ENCODE measurements around the gene TNNC1. TPM values are rescaled to one million over a fixed set of nuclear protein-coding genes. Genes with fewer than 3 reads are reported as not detected.

TNNC1 gene
- total RNA-seq, 1 donor from 2014 or later = 0.58 TPM

DNA sequence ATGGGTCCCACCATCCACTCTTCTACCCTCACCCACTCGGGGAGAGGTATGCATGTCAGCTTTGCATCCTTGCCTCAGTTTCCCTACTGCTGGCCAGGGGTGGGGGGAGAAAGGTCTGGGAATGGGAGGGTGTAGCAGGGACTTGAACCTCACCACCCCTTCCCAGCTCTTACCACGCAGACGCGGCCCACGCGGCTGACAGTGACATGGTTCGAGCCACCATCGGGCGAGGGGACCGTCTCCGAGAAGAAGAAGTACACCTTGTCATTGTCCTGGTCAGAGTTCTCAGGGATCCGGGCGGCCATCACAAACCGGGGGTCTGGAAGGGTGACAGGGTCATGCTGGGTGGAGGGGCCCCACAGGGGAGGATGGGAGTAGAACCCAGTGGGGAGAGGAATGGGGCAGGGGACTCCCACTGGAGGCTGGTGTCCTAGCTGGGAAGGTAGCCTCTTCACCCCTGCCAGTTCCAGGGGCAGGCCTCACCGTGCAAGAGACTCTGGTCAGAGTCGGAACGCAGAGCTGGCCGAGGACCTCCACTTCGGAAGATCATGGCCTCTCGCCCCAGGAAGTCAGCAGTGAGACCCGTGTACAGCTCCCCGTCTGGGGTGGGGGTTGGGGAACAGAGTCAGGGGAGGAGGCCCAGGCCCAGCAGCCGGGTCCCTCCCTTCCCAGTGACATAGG is 12.6 kb downstream of the TNNC1 start:
- no peak overlapping the region for H3K4me3 ChIP-seq (ENCODE audit: low read depth, low read length)
- no peak for DNase-seq (ENCODE audit: low read depth)
- TF ChIP-seq, protein P1, sequence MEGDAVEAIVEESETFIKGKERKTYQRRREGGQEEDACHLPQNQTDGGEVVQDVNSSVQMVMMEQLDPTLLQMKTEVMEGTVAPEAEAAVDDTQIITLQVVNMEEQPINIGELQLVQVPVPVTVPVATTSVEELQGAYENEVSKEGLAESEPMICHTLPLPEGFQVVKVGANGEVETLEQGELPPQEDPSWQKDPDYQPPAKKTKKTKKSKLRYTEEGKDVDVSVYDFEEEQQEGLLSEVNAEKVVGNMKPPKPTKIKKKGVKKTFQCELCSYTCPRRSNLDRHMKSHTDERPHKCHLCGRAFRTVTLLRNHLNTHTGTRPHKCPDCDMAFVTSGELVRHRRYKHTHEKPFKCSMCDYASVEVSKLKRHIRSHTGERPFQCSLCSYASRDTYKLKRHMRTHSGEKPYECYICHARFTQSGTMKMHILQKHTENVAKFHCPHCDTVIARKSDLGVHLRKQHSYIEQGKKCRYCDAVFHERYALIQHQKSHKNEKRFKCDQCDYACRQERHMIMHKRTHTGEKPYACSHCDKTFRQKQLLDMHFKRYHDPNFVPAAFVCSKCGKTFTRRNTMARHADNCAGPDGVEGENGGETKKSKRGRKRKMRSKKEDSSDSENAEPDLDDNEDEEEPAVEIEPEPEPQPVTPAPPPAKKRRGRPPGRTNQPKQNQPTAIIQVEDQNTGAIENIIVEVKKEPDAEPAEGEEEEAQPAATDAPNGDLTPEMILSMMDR (conservative IDR thresholded peaks at IDR 0.05; ENCODE audit: low read depth, low read length) = no peak

DNA sequence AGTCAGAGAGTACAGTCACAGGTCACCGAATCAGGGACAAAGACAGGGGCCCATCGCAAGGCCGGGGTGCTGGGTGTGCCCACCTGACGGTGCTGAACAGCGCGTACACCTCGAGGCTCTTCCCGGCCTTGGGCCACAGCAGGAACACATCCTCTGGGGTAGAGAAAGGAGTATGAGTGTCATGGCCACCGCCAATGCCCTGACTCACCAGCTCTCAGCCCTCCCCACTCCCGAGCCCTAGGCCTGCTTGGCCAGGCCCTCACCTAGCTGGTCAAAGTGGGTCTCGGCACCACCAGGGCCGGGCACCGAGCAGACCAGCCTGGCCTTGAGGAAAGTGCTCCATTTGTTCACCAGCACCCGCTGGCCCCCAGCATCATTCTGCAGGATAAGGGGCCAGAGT is 13.2 kb downstream of the TNNC1 start:
- H3K4me3 ChIP-seq (ENCODE audit: low read depth, low read length) = no peak overlapping the region
- TF ChIP-seq, protein P1 (conservative IDR thresholded peaks at IDR 0.05; ENCODE audit: low read depth, low read length) = no peak
- no peak for DNase-seq (ENCODE audit: low read depth)

GRCh38 chr3:52440249-52440551 is 13.6 kb downstream of the TNNC1 start:
- H3K4me3 ChIP-seq (ENCODE audit: low read depth, low read length) = no peak overlapping the region
- TF ChIP-seq, protein P1 (conservative IDR thresholded peaks at IDR 0.05; ENCODE audit: low read depth, low read length) = no peak
- DNase-seq (ENCODE audit: low read depth) = no peak

GRCh38 chr3:52439426-52440248 is 14.2 kb downstream of the TNNC1 start:
- DNase-seq (ENCODE audit: low read depth) = no peak
- H3K4me3 ChIP-seq (ENCODE audit: low read depth, low read length) = no peak overlapping the region
- TF ChIP-seq, protein P1 (conservative IDR thresholded peaks at IDR 0.05; ENCODE audit: low read depth, low read length) = no peak

GRCh38 chr3:52438579-52439425 is 15.0 kb downstream of the TNNC1 start:
- TF ChIP-seq, protein P1 (conservative IDR thresholded peaks at IDR 0.05; ENCODE audit: low read depth, low read length) = no peak
- H3K4me3 ChIP-seq (ENCODE audit: low read depth, low read length) = no peak overlapping the region
- DNase-seq (ENCODE audit: low read depth) = no peak

DNA sequence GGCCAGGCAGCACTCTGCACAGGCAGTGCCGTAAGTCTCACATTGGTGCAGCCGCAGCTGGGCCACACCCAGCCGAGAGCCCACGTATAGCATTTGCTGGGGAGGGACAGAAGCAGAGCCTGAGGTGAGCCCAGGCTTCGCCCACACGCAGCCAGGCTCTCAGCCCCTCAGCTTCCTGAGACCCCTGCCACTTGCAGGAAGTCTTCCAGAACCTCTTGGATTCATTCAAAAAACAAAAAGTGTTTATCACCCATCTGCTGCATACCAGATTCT is 15.8 kb downstream of the TNNC1 start:
- DNase-seq (ENCODE audit: low read depth) = no peak
- TF ChIP-seq, protein P1 (conservative IDR thresholded peaks at IDR 0.05; ENCODE audit: low read depth, low read length) = no peak

More for the DNA sequence above, 15.8 kb downstream of the TNNC1 start:
- H3K4me3 ChIP-seq (ENCODE audit: low read depth, low read length) = no peak overlapping the region

Measured in epithelial cell of proximal tubule (primary cell).